Islet precursor cell (in vitro differentiated cells): Measurements from ENCODE around the gene DDRGK1.
"Not testable (repeated sequence)": the region's sequence is repeated elsewhere in the genome, so short reads cannot be mapped to it uniquely, and the experiment has no call there.

ENCODE experiments used
- DNase-seq: peaks from one replicate; pipeline ENCODE4 v3.0.0-alpha.2; 2018

The DDRGK1 gene

DNA sequence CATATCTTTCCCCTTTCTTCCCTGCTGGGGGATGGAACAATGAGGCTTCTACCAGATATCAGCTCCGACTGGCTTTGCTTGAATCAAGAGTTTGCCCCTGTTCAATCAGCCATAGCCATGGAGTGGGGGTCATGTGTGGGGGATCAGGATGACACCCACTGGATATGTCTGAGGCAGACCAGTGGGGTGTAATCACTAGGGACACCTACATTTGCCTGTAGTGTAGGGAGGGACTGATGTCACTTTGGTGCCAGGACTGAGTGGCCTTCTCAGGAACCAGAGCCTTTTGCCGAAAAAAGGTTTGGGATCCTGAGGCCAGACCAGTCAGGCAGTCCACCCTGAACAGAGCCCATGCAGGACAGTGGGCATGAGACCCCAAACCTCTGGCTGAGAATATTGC lies 5.9 kb upstream of the DDRGK1 start:
- no peak for DNase-seq

DNA sequence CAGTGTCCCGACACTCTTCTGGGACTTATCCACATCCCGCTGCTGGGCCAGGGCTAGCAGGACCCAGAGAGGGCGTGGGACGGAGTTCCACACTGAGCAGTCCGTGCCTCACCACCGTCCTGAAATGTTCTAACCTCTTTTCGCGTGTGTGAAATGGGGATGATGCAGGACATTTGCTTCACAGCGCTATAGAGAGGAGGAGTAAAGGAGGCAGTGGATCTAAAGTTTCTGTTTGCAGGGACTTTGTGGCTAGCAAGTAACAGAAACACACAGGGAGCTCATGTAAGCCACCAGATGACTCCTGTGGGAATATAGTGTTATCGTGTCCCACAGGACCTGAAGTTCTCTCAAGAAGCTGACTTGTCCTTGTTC lies 5.5 kb upstream of the DDRGK1 start:
- peak; percentile 55 for DNase-seq

GRCh38 chr20:3209257-3209945 lies 4.9 kb upstream of the DDRGK1 start, which contains the start of gene ITPA:
Gene ITPA, plus strand, starts transcription at chr20:3209498. Its CDS starts 54 bp downstream, at chr20:3209552.
- peak; percentile 76 for DNase-seq

DNA sequence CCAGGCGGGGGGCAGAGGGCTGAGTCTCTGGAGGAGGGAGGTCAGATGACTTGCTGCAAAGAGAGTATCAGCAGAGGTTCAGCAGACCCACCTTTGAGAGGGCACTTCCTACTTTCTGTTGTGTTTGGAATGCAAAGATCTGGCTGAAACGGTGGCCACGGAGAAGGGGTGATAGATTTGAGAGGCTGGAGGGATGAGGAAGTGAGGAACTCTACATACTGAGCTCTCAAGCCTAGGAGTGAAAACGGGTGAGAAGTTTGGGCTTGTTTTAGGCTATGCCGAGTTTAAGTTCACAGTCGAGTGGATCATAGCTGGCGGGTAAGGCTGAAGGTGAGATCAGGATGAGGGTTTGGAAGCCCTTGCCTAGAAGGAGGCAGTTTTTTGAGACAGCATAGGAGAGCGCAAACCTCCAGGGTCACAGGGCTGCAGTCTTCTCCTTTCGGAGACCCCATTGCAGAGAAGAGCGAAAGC lies 4.3 kb upstream of the DDRGK1 start:
- no peak for DNase-seq

DNA sequence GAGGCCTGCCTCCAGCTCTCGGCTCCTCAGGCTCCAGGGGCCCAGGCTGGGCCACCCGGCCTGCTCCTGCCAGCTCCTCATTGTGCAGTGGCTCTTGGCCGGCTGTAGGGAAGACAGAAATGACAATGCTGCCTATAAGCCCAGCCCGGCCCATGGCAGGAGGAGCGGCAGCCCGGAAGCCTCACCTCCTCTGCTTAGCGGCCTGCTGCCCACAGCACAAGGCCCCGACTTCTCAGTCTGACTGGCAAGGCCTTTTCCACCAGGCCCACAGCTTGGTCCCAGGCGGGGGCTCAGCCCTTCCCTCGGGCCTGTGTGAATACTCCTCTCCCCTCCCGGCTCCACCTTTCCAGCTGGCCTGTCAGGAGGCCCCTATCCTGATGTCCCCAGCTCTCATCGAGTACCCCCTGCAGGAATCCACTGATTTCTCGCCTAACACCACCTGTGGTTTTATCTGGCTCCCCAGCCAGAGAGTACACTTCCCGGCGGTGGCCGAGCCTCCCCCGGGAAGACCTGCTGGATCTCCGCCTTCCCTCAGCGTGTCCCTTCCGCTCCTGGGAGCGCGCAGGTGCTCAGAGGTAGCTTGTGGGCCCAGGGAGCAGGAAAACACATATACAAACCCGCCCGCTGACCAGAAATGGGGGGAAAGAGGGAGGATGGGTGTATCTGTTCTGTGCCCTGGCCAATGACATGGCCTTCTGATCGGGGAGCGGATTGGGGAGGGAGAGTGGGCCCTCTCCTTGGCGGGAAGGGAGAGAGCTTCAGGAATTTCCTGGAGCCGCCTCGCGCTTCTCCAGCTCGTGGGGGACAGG lies 963 bp downstream of the DDRGK1 start:
- no peak for DNase-seq

- no peak for DNase-seq
Measured at GRCh38 chr20:3202965-3203314, 1.5 kb downstream of the DDRGK1 start.

- DNase-seq, result no peak
Measured at GRCh38 chr20:3199976-3200755, 4.3 kb downstream of the DDRGK1 start.

DNA sequence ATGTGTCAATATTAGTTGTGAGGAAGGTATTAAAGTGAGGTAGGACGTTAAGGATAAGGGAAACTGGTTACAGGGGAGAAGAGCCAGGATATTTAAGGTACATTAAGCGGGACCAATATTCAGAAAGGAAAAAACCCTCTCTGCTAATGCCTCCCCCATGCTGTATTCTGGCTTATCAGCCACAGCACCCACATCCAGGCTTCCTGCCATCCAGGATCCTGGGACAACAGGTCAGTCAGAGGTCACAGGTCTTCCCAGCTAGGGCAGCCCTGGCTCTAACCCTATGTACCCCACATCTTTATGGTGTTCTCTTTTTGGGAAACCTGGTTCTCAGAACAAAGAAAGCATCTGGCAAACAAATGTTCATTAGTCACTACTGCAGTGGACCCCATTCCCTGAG lies 5.3 kb downstream of the DDRGK1 start:
- DNase-seq, result no peak

- DNase-seq, result no peak
Measured at GRCh38 chr20:3195590-3196237, 8.8 kb downstream of the DDRGK1 start.

GRCh38 chr20:3194617-3195280 lies 9.7 kb downstream of the DDRGK1 start:
- no peak for DNase-seq

DNA sequence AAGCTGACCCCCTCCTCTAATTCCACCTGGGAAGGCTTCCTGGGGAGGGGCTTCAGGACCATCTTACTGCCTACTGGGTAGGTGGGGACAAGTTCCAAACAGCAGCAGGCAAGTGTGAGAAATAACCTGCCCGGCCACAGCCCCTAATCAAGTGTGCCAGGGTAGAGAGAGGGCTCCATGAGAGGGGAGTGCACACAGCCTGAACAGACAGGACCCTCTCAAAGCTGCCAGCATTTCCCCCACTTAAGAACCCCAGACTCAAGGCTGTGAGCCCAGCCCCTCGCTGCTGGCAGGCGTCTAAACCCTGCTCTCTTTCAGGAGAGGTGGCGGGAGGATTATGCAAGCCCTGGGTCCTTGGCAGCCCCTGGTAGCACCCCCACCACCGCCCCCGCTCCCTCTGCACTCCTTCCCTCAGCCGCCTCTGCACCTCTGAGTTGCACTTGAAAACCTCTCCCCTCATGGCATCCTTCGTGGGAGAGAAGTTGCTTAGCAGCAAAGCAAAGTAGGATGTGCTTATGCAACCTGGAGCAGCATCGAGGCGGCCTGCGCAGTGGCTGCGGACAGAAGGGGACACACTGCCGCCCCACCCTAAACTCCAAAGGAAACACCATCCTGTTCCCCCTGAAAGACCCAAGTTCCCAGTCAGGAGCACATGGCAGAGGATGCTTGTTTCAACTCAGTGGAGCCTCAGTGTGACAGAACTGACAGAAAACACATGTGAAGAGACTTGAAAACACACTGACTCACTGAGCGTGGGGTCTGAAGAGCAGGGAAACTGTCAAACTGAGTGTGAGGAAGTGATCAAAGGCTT lies 10.5 kb downstream of the DDRGK1 start:
- no peak for DNase-seq

DNA sequence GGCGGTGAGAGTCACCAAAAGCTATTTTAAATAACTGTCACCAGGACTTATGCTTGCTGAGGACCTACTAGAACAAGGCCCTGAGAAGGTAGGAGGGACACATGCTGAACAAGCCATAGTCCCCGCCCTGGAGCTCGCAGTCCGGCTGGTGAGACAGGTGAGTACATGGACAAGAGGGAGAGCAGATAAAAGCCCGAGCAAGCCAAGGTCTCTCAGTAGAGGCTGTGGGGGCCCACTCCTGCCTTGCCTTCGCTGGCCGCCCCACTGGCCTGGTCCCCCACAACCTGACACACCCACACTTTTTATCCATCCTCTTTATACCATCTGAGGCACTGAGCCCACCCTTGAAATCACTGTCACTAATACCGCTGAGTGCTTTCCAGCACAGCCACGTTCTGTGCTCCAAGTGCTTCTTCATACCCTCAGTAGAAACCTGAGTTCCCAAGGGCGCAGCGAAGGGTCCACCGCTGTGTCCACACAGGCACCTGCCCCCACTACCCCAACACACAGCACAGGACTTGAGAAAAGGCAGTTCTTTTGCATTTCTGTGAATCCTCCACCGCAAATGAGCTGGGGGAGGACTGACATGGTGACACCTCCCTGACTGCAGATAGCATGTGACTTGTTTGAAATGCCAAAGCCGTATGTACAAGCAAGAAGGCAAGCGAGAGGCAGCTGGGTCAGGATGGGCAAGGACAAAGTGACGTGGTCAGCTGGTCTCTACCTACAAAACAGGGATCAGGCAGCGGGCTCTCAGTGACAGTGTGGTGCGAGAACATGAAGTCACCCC lies 12.1 kb downstream of the DDRGK1 start:
- DNase-seq, result no peak

DNA sequence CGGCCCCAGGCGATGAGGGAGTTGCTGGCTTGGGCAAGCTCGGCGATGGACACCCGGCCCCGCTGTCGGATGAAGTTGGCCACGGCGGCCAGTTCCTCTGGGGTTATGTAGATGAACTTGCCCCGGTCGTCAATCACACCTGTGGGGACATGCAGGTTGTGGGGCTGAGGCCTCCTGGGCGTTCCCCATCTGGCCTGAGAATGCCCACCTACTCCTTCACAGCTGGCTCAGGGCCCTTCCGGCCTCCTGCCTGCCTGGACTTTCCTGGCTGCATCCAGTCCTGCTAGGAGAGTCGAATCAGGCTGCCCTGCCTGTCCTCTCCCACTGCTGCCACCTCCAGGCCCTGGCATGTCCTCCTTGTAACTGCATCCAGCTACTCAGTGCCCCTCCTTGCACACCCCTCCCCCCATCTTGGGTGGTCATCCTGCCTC lies 13.8 kb downstream of the DDRGK1 start:
- DNase-seq, result no peak

DNA sequence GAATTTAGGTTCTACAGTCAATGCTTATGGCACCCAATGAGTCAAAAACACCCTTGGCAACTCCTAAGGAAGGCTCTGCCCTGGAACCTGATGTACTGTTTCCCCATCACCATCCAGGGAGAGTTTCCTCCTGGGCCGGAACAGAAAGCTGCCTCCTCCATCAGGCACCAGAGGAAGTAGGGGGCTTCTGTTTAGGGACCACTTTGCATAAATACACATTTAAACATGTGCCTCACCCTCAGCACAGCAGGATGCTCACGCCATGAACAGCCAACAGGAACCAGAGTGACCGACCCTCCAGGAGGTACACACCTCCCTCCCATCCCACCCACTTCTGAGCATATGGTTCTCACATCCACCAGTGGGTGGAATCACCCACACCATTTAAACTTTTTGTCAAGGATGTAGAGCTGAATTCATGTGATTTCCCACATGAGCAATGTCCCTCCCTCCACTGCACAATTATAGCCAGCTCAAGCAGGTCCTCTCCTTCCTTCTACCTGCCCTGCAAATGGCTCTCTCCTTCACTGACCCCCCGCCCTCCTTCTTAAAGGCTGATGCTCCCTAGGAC lies 14.8 kb downstream of the DDRGK1 start:
- no peak for DNase-seq

GRCh38 chr20:3188823-3189413 lies 15.6 kb downstream of the DDRGK1 start:
- DNase-seq, result no peak

DNA sequence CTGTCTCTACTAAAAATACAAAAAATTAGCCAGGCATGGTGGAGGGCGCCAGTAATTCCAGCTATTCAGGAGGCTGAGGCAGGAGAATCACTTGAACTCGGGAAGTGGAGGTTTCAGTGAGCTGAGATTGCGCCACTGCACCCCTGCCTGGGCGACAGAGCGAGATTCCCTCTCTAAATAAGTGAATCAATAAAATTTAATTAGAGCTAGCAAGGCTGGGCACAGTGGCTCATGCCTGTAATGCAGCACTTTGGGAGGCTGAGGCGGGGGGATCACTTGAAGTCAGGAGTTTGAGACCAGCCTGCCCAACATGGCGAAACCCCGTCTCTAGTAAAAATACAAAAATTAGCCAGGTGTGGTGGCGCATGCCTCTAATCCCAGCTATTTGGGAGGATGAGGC lies 16.6 kb downstream of the DDRGK1 start:
- DNase-seq, result not testable (repeated sequence)

- DNase-seq, result no peak
Measured at GRCh38 chr20:3183896-3184612, 20.4 kb downstream of the DDRGK1 start.

DNA sequence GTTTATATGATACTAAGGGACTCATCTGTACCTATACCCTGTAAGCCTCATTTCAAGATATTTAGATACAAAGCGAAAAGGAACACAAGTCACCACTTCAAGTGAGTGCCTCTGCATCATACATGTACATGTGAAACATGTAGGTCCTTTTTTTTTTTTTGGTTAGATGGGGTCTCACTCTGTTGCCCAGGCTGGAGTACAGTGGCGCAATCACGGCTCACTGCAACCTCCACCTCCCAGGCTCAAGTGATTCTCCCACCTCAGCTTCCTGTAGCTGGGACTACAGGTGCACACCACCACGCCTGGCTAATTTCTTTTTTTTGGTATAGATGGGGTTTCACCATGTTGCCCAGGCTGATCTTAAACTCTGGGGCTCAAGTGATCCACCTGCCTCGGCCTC lies 22.1 kb downstream of the DDRGK1 start:
- not testable (repeated sequence) for DNase-seq

DNA sequence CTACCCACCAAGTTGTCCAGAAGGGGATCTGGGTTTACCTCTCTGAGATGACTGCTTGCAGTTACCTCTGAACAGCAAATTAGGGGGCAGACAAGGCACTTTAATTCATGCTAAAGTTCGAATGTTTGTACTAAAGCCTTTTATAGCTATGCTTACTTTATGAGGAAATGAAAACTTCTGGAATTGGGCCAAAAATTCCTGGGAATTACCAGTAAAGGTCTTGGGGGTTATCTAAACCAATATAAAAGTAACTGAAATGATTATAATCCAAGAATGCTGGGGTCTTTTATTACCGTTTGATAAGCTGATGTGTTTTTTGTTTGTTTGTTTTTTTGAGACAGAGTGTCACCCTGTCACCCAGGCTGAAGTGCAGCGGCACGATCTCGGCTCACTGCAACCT lies 23.2 kb downstream of the DDRGK1 start:
- DNase-seq, result no peak
